Measurements from ENCODE around the gene PDE8A.
A peak's percentile ranks its signal among the peaks of the same experiment; 100 is the strongest.

PDE8A gene

GRCh38 chr15:84980196-84981053, 1.2 kb upstream of the PDE8A start:
- H3K4me1 ChIP-seq (ENCODE audit: control insufficient read depth, insufficient read depth, low read length) = peaks cover 14% of the 10 kb centered on the region
- H3K9me3 ChIP-seq (ENCODE audit: control insufficient read depth, insufficient read depth, low read depth, low read length) = no peaks in the 10 kb centered on the region
- H3K27ac ChIP-seq (ENCODE audit: extremely low read depth, low read depth, low read length) = peak overlapping the region; percentile 64
- H3K36me3 ChIP-seq (ENCODE audit: control insufficient read depth in 2 of 2, insufficient read depth in 1 of 2, low read length in 2 of 2) = no peaks in the 10 kb centered on the region
- H3K4me3 ChIP-seq (ENCODE audit: low read depth, low read length) = peak overlapping the region; percentile 76
- CTCF ChIA-PET = interaction anchor here (0.6 to 1.5 kb wide), 10 partner anchors 23 to 403 kb away, joined by 3 to 5 read pairs (median 4); no protein-coding TSS in a partner anchor
- POLR2A ChIA-PET = interaction anchor here (0.6 to 1.9 kb wide), 13 partner anchors 12 to 1064 kb away, joined by 3 to 7 read pairs (median 5); partner anchors contain the start of genes SEC11A and WDR73
- TF ChIP-seq RBAK (tag by site-specific recombination; IDR thresholded peaks at IDR 0.05) (no peak), PATZ1 (tag by site-specific recombination; IDR thresholded peaks at IDR 0.05) (peak; percentile 78), ZNF514 (tag by site-specific recombination; IDR thresholded peaks at IDR 0.05) (no peak), ZNF37A (tag by site-specific recombination; IDR thresholded peaks at IDR 0.05) (no peak), ZNF645 (tag by site-specific recombination; IDR thresholded peaks at IDR 0.05) (no peak), TRIM28 (IDR thresholded peaks at IDR 0.05; ENCODE audit: borderline replicate concordance, low read length) (no peak), HOXD13 (CRISPR knock-in tag; IDR thresholded peaks at IDR 0.05; ENCODE audit: borderline replicate concordance) (no peak), ZBTB20 (tag by site-specific recombination; IDR thresholded peaks at IDR 0.05) (peak; percentile 92), GLI2 (tag by site-specific recombination; IDR thresholded peaks at IDR 0.05; ENCODE audit: borderline replicate concordance, low read depth) (no peak), ZNF18 (tag by site-specific recombination; IDR thresholded peaks at IDR 0.05) (peak; percentile 96), ZSCAN30 (tag by site-specific recombination; IDR thresholded peaks at IDR 0.05) (peak; percentile 91), ZNF133 (tag by site-specific recombination; IDR thresholded peaks at IDR 0.05) (no peak), ZNF701 (tag by site-specific recombination; IDR thresholded peaks at IDR 0.05) (no peak), BCL11B (tag by site-specific recombination; IDR thresholded peaks at IDR 0.05; ENCODE audit: low read depth) (no peak), ZNF549 (tag by site-specific recombination; IDR thresholded peaks at IDR 0.05) (no peak), ZNF391 (tag by site-specific recombination; IDR thresholded peaks at IDR 0.05; ENCODE audit: borderline replicate concordance, low read depth) (peak; percentile 73; the same call in 1 of the 2 replicates), ZNF488 (tag by site-specific recombination; IDR thresholded peaks at IDR 0.05) (no peak), WT1 (tag by site-specific recombination; IDR thresholded peaks at IDR 0.05) (peak; percentile 44; the same call in 1 of the 2 replicates), OVOL3 (tag by site-specific recombination; IDR thresholded peaks at IDR 0.05) (peak; percentile 12; the same call in 1 of the 2 replicates), KLF9 (tag by site-specific recombination; IDR thresholded peaks at IDR 0.05; ENCODE audit: low read depth) (peak; percentile 99), AEBP2 (tag by site-specific recombination; IDR thresholded peaks at IDR 0.05; ENCODE audit: borderline replicate concordance) (no peak), ZNF639 (tag by site-specific recombination; IDR thresholded peaks at IDR 0.05) (peak; percentile 86), ZNF202 (tag by site-specific recombination; IDR thresholded peaks at IDR 0.05; ENCODE audit: borderline replicate concordance) (no peak), ZNF555 (tag by site-specific recombination; conservative IDR thresholded peaks at IDR 0.05) (no peak), ZNF324 (tag by site-specific recombination; IDR thresholded peaks at IDR 0.05) (no peak), ZNF776 (tag by site-specific recombination; IDR thresholded peaks at IDR 0.05; ENCODE audit: borderline replicate concordance) (no peak), SALL2 (tag by site-specific recombination; IDR thresholded peaks at IDR 0.05; ENCODE audit: borderline replicate concordance) (no peak), ZNF626 (tag by site-specific recombination; IDR thresholded peaks at IDR 0.05) (no peak)
